Measurements from ENCODE around the gene ANKS1A. TPM values are rescaled to one million over a fixed set of nuclear protein-coding genes. Genes with fewer than 3 reads are reported as not detected.
"Not testable (repeated sequence)": the region's sequence is repeated elsewhere in the genome, so short reads cannot be mapped to it uniquely, and the experiment has no call there.

The ANKS1A gene
- total RNA-seq, 2 donors from 2014 or later: 34.9 to 36.4 TPM

- Mint-ChIP-seq H3K36me3 (ENCODE audit: low read depth) (no peaks in the 10 kb centered on the region), H3K27me3 (ENCODE audit: insufficient read depth) (no peaks in the 10 kb centered on the region), H3K27ac (no peak overlapping the region), H3K4me1 (no peaks in the 10 kb centered on the region), H3K9me3 (no peaks in the 10 kb centered on the region), H3K4me3 (no peak overlapping the region)
- no peak for TF ChIP-seq CTCF (conservative IDR thresholded peaks at IDR 0.05)
- Histone ChIP-seq H3K9me3 (ENCODE audit: control insufficient read depth, low read length) (peaks cover 2% of the 10 kb centered on the region), H3K27me3 (ENCODE audit: control insufficient read depth, insufficient read depth, low read length, poor library complexity, severe bottlenecking) (no peaks in the 10 kb centered on the region), H3K4me1 (ENCODE audit: control insufficient read depth, insufficient read depth, low read length) (no peaks in the 10 kb centered on the region), H3K27ac (ENCODE audit: low read depth, low read length) (no peak overlapping the region), H3K9ac (ENCODE audit: extremely low read depth, low read length, poor library complexity, severe bottlenecking) (no peak overlapping the region), H3K36me3 (ENCODE audit: control insufficient read depth, insufficient read depth, low read length) (no peaks in the 10 kb centered on the region), H3K4me3 (ENCODE audit: low read length) (no peak overlapping the region)
- DNase-seq: no peak
- WGBS, 2 experiments (ENCODE audit: insufficient coverage in 1 of 2, insufficient read length in 1 of 2): 86% methylated on average over 2 to 4 of the region's 4 CpGs
Measured at GRCh38 chr6:35128042-35128441, 239.0 kb downstream of the ANKS1A start.

GRCh38 chr6:35128496-35128895, 239.4 kb downstream of the ANKS1A start:
- Histone ChIP-seq H3K36me3 (ENCODE audit: control insufficient read depth, insufficient read depth, low read length) (no peaks in the 10 kb centered on the region), H3K9me3 (ENCODE audit: control insufficient read depth, low read length) (no peaks in the 10 kb centered on the region)

GRCh38 chr6:35136185-35136584, 247.1 kb downstream of the ANKS1A start:
- WGBS, 2 experiments (ENCODE audit: insufficient coverage in 1 of 2, insufficient read length in 1 of 2): 92 to 93% methylated on average over 2 of the region's 4 CpGs
- no peaks in the 10 kb centered on the region for H3K27me3 ChIP-seq (ENCODE audit: control insufficient read depth, insufficient read depth, low read length, poor library complexity, severe bottlenecking)
- H3K4me3 ChIP-seq (ENCODE audit: low read length): no peak overlapping the region
- TF ChIP-seq CTCF (conservative IDR thresholded peaks at IDR 0.05): no peak
- no peak for DNase-seq
- no peak overlapping the region for H3K4me3 Mint-ChIP-seq
- no peak overlapping the region for H3K9ac ChIP-seq (ENCODE audit: extremely low read depth, low read length, poor library complexity, severe bottlenecking)
- H3K36me3 Mint-ChIP-seq (ENCODE audit: low read depth): no peaks in the 10 kb centered on the region
- H3K9me3 Mint-ChIP-seq: no peaks in the 10 kb centered on the region
- no peaks in the 10 kb centered on the region for H3K36me3 ChIP-seq (ENCODE audit: control insufficient read depth, insufficient read depth, low read length)
- H3K9me3 ChIP-seq (ENCODE audit: control insufficient read depth, low read length): no peaks in the 10 kb centered on the region
- peaks cover 3% of the 10 kb centered on the region for H3K4me1 Mint-ChIP-seq
- H3K4me1 ChIP-seq (ENCODE audit: control insufficient read depth, insufficient read depth, low read length): no peaks in the 10 kb centered on the region
- peaks cover 10% of the 10 kb centered on the region for H3K27me3 Mint-ChIP-seq (ENCODE audit: insufficient read depth)
- no peak overlapping the region for H3K27ac Mint-ChIP-seq
- no peak overlapping the region for H3K27ac ChIP-seq (ENCODE audit: low read depth, low read length)

More at GRCh38 chr6:35128496-35128895, 239.4 kb downstream of the ANKS1A start:
- TF ChIP-seq CTCF (conservative IDR thresholded peaks at IDR 0.05): no peak
- Mint-ChIP-seq H3K27ac (no peak overlapping the region), H3K9me3 (no peaks in the 10 kb centered on the region), H3K36me3 (ENCODE audit: low read depth) (no peaks in the 10 kb centered on the region), H3K4me1 (no peaks in the 10 kb centered on the region), H3K4me3 (no peak overlapping the region), H3K27me3 (ENCODE audit: insufficient read depth) (no peaks in the 10 kb centered on the region)
- Histone ChIP-seq H3K27me3 (ENCODE audit: control insufficient read depth, insufficient read depth, low read length, poor library complexity, severe bottlenecking) (no peaks in the 10 kb centered on the region), H3K27ac (ENCODE audit: low read depth, low read length) (no peak overlapping the region), H3K9ac (ENCODE audit: extremely low read depth, low read length, poor library complexity, severe bottlenecking) (no peak overlapping the region), H3K4me3 (ENCODE audit: low read length) (no peak overlapping the region), H3K4me1 (ENCODE audit: control insufficient read depth, insufficient read depth, low read length) (no peaks in the 10 kb centered on the region)
- no peak for DNase-seq
- 84 to 85% methylated on average over 3 of the region's 3 CpGs for WGBS, 2 experiments (ENCODE audit: insufficient coverage in 1 of 2, insufficient read length in 1 of 2)

- H3K27me3 Mint-ChIP-seq (ENCODE audit: insufficient read depth): peaks cover 24% of the 10 kb centered on the region
- H3K27me3 ChIP-seq (ENCODE audit: control insufficient read depth, insufficient read depth, low read length, poor library complexity, severe bottlenecking); H3K4me3 Mint-ChIP-seq; H3K36me3 ChIP-seq (ENCODE audit: control insufficient read depth, insufficient read depth, low read length); H3K9me3 ChIP-seq (ENCODE audit: control insufficient read depth, low read length); H3K9ac ChIP-seq (ENCODE audit: extremely low read depth, low read length, poor library complexity, severe bottlenecking); H3K4me1 ChIP-seq (ENCODE audit: control insufficient read depth, insufficient read depth, low read length); H3K36me3 Mint-ChIP-seq (ENCODE audit: low read depth); H3K9me3 Mint-ChIP-seq; H3K27ac Mint-ChIP-seq; DNase-seq; H3K27ac ChIP-seq (ENCODE audit: low read depth, low read length); H3K4me1 Mint-ChIP-seq; H3K4me3 ChIP-seq (ENCODE audit: low read length): not testable (repeated sequence)
- 93 to 96% methylated on average over 2 to 3 of the region's 3 CpGs for WGBS, 2 experiments (ENCODE audit: insufficient coverage in 1 of 2, insufficient read length in 1 of 2)
Measured at GRCh38 chr6:35138191-35138590, 249.1 kb downstream of the ANKS1A start.

Data from endodermal cell (in vitro differentiated cells).